Liver (tissue), 3 donors: Measurements from ENCODE around the gene DNAJC2.

Experiments
- ATF3 ChIP-seq: IDR thresholded peaks from 2 replicates; pipeline ENCODE4 v1.6.1; 2016; ENCODE audit warnings: antibody characterized with exemption
- CTCF ChIP-seq: fragments of 150-350 bp; IDR thresholded peaks from 2 replicates; pipeline ENCODE4 v1.5.1; 2017; ENCODE audit warnings: improper control_type of control experiment, low read depth, low read length; ENCODE audit not compliant: missing input control
- YY1 ChIP-seq: IDR thresholded peaks from 2 replicates; pipeline ENCODE4 v1.6.1; 2016; ENCODE audit warnings: antibody characterized with exemption, mild to moderate bottlenecking
- donor health status: healthy.
- donor health status: healthy.

GRCh38 chr7:103297837-103298179 lies 46.8 kb downstream of the DNAJC2 start:
- TF ChIP-seq ATF3 (no peak), YY1 (no peak), CTCF (no peak)
